Stimulated activated CD8-positive, alpha-beta memory T cell treated with anti-CD3 and anti-CD28 coated beads, Interleukin-2, amount 100 ng/mL, for 1 hour (primary cell): ENCODE results near the gene HUNK.
"Not testable (repeated sequence)": the region's sequence is repeated elsewhere in the genome, so short reads cannot be mapped to it uniquely, and the experiment has no call there.

Source experiments
- DNase-seq, 2 donors: peaks; one replicate each; pipeline ENCODE4 v3.0.0-alpha.2; 2020; ENCODE audit warnings: low read depth in 2 of 2

HUNK gene

DNA sequence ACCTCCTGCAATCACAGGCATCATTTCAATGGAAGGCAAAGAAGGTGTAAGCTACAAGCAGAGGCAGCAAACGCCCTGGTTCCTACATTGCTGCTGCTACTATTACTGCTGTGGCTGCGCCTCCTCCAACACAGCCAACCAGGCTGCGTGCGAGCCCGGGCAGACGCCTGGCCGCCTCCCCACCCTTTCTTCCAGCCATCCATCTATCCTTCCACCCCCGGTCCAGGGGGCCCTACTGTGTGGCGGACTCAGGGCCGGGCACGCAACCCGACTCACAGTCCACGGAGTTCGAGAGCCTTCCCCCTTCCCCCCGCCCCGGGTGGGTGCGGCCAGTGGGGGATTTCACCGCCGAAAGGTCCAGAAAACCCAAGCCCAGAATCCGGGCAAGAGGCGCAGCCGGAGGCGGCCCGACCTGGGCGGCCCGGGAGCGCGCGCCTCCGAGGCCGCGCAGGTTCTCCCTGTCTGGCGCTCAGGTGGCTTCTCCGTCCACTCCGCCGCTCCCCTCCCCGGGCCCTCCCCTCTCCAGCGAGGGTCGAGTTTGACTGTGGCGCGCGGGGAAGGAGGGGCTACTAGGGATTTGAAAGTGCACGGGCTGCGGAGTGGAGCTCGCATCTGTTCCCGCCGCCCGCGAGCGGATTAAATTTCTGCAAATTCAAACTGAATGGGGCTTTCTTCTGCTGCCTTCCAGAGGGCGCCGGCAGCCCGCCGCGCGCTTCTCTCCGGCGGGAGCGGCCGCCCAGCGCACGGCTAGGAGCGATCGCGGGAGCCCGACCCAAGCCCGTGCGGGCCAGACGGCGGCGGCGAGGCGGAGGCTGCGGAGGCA is at the start of gene HUNK:
HUNK (plus strand) TSS at position 569 of the 823 bp plus-strand sequence. CDS start 655 bp downstream, outside the sequence.
- no peak for DNase-seq

DNA sequence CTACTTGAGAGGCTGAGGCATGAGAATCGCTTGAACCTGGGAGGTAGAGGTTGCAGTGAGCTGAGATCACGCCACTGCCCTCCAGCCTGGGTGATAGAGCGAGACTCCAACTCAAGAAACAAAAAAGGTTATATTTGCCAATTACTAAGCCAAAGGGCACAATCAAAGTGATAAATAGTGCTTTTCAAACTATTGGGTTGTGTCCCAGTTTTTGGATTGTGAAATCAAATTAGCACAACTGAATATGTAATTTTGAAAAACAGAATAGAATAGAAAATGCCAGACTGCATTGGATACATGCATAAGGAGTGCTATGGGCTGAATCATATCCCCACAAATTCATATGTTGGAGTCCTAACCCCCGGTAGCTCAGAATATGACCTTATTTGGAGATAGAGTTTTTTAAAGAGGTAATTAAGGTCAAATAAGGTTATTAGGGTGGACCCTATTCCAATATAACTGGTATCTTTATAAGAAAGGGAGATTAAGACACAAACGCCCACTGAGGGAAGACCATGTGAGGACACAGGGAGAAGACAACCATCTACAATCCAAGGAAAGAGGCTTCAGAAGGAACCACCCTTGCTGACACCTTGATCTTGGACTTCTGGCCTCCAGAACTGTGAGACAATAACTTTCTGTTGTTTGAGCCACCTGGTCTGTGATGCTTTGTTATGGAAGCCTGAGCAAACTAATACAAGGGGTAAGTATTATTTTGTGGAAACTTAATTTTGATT is 42.9 kb upstream of the HUNK start:
- no peak for DNase-seq

DNA sequence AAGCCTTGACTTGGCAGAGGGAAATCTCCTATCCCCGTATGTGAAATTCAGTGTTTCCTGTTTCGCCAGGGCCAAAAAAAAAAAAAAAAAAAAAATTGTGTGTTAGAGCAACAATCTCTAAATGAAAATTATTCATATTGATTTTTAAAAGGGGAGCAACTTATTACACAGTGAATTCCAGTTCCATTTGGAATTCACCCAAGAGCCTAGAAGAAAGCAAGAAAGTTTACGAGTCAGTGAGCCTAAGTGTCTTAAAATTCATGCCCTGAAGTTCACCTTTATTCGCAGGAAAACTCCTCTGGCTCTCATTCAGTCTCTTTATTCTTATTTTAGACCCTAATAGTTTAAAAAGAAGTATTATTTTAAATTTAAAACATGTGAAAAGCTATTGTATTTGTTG is 42.1 kb upstream of the HUNK start:
- no peak for DNase-seq

DNA sequence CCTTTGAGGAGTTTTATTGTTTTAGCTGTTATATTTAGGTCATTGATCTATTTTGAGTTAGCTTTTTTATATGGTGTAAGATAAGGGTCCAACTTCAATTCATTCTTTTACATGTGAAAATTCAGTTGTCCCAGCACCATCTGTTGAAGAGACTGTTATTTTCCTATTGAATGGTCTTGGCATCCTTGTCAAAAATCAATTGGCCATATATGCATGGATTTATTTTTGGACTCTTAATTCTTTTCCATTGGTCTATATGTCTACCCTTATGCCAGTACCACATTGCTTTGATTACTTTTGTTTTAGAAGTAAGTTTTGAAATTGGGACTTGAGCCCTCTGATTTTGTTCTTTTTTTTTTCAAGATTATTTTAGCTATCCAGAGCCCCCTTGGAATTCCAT is 35.8 kb upstream of the HUNK start:
- DNase-seq: no peak

DNA sequence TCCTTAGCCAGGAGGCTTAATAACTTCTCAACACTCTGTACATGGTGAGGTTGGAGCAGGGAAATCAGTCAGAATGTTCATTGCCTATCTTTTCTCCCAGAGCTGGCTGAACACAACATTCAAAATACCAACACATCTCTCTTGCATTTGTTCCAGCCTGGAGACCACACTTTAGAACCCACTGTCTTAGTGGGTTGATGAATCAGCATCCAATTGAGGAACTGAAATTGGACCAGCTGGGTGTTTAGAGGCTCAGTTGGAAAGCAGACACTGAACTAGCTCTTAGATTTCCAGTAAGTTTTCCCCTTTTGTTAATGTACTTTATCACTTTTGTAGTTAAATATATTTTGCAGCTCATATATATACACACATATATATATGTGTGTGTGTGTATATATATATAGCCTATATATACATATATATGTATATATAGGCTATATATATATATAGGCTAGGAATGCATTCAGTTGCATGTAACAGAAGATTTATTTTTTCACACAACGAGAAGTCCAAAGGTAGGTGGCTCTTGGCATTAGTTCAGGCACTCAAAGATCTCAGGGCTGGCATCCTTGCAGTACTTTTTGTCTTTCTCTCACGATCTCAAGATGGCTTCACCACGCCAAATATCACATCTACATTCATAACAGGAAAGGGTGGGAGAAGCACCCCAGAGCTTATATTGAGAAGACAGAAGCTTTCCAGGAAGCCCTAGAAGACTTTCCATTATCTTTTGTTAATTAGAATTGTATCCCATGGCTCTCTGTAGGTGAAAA is 35.0 kb upstream of the HUNK start:
- DNase-seq: no peak

DNA sequence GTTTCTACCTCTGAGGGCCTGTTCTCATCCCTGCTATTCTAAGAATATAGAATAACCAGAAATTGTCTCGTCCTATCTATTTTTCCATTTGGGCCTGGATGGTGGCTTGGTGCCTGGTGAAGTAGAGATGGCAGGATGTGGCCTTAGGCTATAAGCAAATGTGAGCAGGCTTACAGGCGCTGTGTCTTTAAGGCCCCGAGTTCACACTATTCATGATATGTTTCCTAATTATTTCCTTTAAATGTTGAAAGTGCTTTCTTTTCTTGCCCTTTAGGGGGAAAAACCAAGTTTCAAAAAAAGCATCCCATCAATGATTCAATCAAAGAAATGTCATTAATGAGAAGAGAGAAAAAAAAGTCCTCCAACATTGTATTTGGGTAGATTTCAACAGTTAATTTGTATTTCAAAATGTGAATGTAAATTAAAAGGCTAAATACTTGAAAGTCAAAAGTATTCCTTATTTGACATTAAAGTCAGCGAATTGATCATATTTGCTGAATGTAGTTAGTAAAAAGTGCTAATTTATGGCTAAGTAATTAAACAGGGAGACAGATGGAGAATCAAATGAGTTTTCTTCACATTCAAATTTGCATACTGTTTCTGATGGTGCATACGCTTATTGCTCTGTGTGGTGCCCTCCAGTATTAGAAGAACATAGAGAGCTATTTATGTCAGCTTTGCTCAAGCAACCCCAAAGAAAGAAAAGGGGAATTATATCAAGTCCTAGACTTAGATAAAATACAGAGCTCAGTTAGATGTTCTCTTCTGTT is 34.0 kb upstream of the HUNK start:
- DNase-seq: no peak

DNA sequence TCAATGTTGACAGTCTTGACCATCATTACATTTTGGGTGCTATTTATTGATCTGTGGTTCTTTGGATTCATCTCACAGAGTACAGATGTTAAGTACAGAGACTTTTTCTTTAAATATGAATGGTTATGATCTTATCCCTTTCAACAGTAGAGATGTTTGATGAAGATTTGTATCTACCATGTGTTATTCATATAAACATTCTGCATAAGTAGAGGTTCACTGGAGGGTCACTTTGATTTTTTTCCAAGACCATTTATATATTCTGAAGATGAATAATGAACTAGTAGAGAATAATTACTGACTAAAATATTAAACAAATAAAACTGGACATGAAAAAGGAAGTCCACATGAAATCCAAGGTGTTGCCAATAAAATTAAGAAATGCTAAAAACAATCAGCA is 28.6 kb upstream of the HUNK start:
- no peak for DNase-seq

DNA sequence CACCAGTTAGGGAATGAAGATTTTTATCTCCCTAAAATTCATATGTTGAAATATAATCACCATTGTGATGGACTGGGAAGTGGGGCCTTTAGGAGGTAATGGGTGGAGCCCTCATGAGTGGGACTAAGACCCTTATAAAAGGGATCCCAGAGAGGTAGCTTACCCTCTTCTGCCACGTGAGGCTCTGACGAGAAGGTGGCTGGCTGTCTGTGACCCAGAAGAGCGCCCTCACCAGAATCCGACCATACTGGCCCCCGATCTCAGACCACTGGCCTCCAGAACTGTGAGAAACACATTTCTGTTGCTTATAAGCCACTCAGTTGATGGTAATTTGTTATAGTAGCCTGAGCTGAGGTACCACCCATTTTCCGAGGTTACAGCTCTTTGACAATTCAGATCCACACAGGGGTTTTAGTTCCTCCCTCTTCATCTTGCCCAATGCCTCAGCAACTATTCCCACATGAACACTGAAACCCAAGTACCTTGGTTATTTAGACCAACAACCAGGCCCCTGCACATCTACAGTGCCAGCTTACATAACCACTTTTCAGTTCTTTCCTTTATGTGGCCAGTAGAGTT is 27.6 kb upstream of the HUNK start:
- no peak for DNase-seq

DNA sequence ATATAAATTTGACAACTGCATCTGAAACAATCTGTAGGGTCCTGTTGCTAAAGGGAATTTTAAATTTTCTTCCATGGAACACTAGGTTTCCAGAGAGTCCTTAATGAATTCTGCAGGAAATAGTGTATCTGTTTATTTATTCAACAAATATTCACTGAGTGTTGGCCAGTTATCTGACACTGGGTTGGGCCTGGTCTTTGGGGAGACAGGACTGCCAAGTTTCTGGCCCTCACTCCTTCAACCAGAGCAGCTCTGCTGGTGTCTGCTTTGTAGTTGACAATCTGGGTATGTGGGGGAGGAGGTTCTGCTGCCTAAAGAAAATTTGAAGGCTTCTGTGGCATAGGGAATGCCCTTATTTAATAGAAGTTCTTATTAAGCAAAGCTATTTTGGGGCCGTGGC is 26.1 kb upstream of the HUNK start:
- no peak for DNase-seq

DNA sequence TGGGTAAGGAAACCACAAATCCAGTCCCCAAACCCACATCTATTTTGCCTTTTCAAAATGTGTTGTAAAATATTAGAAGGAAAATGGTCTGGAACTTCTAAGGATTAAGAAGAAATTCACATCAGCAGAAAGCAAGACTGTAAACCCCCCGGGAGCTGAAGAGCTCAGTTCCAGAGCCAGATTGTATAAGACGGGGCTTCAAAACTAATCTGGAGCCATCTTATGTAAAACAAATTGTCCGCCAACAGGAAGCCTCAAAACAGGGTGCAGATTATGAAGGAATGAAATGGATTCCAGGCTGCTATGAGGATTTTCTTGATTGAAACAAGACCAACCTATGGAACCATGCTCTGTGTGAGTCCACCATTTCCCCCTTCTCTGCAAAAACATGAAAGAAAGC is 25.1 kb upstream of the HUNK start:
- DNase-seq: no peak

DNA sequence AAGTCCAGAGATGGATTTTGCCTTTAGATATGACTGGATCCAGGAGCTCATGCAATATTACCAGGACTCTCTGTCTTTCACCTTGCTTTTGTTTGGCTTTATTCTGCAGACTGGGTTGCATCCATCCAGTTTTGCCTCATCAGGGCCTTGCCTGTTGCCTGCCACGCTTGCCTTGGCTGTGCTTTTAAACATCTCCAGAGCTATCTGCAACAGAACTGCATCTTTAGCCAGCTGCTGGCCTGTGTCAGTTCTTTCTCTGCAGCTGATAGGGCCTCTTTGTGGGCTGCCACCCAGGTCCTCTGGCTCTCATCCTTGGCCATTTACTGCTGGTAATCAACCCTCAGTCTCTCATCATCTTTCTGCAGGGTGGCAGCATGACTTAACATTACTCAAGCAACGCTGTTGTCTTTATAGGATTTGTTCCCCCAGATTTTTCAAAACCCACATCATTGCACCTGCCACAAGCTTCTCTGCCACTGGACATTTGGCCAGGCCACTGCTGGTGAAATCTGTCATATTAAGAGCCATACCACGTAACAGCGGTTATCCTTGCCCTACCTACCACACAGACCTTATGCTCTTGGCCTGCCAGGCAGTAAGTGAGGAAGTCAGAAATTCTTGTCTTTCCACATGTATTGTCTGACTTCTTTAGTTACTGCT is 24.4 kb upstream of the HUNK start:
- DNase-seq: no peak

DNA sequence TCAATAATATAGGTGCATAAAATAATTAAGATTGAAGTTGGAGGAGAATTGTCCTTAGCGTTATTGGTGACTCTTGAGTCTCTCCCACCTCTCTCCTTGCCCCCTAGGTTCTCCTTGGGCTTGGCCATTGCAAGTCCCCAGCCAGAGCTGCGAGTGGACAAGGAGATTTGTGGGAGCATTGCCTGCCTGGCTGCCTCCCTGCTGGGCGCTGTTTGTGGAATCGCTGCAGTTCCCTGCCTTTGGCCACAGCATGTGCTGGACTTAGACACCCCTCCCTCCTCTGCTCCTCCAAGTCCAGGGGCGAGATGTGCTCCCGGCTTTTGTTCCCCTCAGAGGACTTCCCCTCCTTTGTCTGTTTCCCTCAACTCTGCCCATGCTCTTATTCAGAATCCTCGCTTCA is 21.9 kb upstream of the HUNK start:
- DNase-seq: no peak

DNA sequence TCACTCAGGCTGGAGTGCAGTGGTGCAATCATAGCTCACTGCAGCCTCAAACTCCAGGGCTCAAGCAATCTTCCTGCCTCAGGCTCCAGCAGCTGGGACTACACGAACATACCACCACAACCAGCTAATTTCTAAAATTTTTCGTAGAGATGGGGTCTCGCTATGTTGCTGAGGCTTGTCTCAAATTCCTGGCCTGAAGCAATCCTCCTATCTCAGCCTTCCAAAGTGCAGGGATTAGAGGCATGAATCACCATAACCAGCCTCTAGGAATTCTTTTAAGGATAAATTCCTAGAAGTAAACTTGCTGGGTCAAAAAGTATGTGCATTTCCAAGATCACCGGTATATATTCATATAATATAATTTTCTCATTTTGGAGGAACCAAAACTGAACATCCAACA is 17.6 kb upstream of the HUNK start:
- DNase-seq: no peak

DNA sequence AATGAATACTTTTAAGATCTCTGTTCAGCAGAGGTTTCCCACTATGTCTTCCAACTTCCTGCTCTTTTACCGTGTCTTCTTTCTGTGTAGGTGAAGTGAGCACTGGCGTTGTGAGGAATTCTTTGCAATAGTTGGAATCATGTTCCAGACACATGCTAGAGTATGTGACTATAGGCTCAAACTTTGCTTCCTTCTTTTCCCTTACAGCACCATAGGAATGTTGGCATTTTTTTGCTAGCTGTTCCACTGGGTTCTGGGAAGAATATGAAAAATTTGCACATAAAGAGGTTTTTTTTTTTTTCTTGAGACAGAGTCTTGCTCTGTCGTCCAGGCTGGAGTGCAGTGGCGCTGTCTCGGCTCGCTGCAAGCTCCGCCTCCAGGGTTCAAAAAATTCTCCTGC is 15.7 kb upstream of the HUNK start:
- no peak for DNase-seq

DNA sequence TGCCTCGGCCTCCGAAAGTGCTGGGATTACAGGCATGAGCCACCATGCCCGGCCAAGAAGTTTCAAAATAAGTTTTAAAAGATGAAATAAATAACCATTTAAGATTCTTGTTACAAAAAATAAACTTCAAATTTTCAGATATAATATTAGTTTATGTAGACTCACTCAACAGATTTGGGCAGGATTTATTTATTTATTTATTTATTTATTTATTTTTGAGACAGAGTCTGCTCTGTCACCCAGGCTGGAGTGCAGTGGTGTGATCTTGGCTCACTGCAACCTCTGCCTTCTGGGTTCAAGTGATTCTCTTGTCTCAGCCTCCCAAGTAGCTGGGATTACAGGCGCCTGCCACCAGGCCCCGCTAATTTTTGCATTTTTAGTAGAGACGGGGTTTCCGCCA is 15.2 kb upstream of the HUNK start:
- DNase-seq: not testable (repeated sequence)

DNA sequence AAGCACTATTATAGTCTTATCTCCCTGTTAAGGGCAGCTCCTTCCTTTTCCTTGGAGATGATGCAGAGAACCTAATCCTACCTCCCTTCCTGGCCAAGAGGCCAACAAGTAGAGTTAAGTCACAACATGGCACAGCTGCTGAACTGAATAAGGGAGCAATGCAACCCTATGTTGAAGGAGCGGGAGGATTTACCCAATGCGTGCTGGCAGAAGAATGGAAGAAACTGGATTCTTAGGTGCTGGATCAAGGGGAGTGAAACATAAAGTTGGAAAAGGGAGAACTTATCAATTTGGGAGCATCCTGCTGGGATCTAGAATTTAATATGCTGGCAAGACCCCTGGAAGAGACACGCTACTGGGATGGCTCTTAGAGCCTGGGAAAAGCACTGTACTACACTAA is 12.0 kb upstream of the HUNK start:
- DNase-seq: no peak

DNA sequence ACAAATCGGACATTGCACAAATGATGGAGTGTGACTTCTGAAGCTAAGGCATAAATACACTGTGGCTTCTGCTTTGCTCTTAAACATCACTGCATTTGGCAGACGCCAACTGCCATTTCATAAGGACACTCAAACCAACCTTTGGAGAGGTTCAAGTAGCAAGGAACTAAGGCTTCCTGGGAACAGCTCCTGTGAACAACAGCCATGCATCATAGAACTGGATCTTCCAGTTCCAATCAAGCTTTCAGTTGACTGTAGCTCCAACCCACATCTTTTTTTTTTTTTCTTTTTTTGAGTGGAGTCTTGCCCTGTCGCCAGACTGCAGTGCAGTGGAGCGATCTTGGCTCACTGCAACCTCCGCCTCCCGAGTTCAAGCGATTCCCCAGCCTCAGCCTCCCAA is 10.7 kb upstream of the HUNK start:
- DNase-seq: no peak

DNA sequence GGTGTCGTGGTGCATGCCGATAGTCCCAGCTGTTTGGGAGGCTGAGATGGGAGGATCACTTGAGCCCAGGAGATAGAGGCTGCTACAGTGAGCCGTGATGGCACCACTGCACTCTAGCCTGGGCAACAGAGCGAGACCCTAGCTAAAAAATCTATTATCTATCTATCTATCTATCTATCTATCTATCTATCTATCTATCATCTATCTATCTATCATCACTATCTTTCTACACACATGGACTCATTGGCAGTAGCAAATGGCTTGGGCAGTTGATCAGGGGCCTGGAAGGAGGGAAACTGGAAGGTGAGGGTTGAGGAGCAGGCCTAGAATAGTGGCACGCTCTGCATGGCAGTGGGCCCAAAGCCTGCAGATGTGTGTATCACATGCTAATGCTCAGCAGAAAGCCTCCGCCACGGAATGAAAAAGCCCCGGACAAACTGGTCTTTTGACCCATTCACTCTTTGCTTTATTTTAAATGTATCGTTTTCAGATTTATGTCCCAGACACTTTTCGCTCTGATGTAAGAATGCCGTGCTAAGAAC is 7.3 kb upstream of the HUNK start:
- DNase-seq: no peak

DNA sequence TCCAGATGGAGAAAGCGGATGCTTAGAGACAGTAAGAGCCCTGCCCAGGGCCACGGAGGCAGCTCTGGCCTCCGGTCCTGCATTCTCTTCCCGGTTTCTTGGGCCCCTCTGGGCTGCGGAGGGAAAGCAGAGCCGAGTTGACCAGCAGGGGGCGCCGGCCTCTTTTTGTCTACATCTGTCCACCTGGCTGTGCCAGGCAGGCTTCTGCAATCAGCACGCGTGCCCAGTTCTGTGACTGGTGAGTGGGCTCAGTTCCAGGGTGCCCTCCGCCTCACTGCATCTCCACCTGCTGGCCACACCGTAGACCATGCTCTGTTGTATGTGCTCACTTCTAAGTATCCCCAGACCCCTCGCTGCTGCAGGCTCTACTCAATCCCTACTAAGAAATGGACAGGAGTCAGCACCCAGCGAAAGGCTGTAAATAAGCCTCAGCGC is 6.7 kb upstream of the HUNK start:
- peak; percentile 27 to 43 for DNase-seq

DNA sequence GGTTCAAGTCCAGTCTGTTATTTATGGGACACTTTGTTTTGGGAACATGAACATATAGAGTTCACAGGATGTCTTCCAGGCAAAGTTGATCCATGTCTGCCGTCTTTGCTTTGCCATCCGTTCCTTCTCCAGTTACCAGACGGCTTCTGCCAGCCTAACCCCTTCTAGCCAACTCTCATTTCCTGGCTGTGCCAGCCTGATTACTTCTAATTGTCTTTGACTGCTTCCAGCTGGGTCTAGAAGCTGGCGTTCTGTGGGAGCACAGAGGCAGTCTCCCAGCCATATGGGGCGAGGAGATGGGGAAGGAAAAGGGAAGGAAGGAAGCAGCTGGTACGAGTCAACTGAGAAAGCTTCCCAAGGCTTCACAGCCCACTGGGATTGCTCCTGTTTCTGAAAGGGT is 3.1 kb upstream of the HUNK start:
- no peak for DNase-seq
